Gastroesophageal sphincter (tissue), 3 donors: ENCODE results near the gene CDK9.

Experiments used
- CTCF ChIP-seq, 4 experiments: fragments of 200-600 bp in 2 of 4; fragments of 450-650 bp in 2 of 4; sonication (generic) in 1 of 4; IDR thresholded peaks; one replicate each; pipeline ENCODE4 v1.5.1; 2017 to 2019; ENCODE audit warnings: antibody characterized with exemption in 4 of 4, mild to moderate bottlenecking in 2 of 4, moderate library complexity in 2 of 4
- EP300 ChIP-seq: sonication (generic); formaldehyde crosslinking; IDR thresholded peaks from one replicate; pipeline ENCODE4 v1.6.1; 2017; ENCODE audit warnings: antibody characterized with exemption, mild to moderate bottlenecking
- POLR2A ChIP-seq, 2 donors: fragments of 450-650 bp; IDR thresholded peaks; one replicate each; pipeline ENCODE4 v1.6.1; 2017; ENCODE audit warnings: antibody characterized with exemption in 2 of 2, mild to moderate bottlenecking in 2 of 2, moderate library complexity in 1 of 2

DNA sequence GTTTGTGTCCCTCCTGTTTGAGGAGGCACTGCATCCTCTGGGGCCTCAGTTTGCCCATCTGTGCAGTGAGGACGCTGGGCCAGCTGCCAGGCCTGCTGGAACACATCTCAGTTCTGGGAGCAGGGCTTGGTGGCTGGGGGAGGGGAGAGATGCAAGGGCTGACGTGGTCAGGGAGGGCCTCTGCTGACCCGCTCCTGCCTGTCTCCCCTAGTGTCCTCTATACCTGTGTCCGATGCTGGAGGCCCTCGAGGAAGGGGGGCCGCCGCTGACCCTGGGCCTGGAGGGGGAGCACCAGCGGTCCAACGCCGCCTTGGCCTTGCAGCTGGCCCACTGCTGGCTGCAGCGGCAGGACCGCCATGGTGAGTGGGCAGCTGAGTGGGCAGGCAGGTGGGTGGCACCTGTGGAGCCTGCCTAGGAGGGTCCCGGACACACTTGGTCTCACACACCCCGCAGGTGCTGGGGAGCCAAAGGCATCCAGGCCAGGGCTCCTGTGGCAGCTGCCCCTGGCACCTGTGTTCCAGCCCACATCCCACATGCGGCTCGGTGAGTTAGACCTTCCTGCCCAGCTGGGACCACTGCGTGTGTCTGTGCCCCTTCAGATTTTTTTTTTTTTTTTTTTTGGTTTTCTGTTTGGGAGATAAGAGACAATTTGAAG is 22.6 kb downstream of the CDK9 start:
- no peak for TF ChIP-seq CTCF (IDR thresholded peaks at IDR 0.05)
- TF ChIP-seq POLR2A (IDR thresholded peaks at IDR 0.05), result no peak
- no peak for TF ChIP-seq EP300
